Ishikawa (cell line): ENCODE data around the gene NF2.

Experiments used
- CEBPB ChIP-seq: IDR thresholded peaks from 2 replicates; pipeline ENCODE4 v1.6.1; 2012
- CREB1 ChIP-seq: IDR thresholded peaks from 2 replicates; pipeline ENCODE4 v1.6.1; 2012; ENCODE audit warnings: low read depth
- EGR1 ChIP-seq: IDR thresholded peaks from 2 replicates; pipeline ENCODE4 v1.6.1; 2012
- EP300 ChIP-seq: IDR thresholded peaks from 2 replicates; pipeline ENCODE4 v1.6.1; 2012; ENCODE audit warnings: borderline replicate concordance
- FOXM1 ChIP-seq: IDR thresholded peaks from 2 replicates; pipeline ENCODE4 v1.6.1; 2012; ENCODE audit warnings: low read depth, borderline replicate concordance
- NFIC ChIP-seq: IDR thresholded peaks from 2 replicates; pipeline ENCODE4 v1.6.1; 2012
- RAD21 ChIP-seq: IDR thresholded peaks from 2 replicates; pipeline ENCODE4 v1.6.1; 2012; ENCODE audit warnings: low read depth
- REST ChIP-seq: IDR thresholded peaks from 2 replicates; pipeline ENCODE4 v1.6.1; 2012; ENCODE audit warnings: low read depth, mild to moderate bottlenecking
- TAF1 ChIP-seq: IDR thresholded peaks from 2 replicates; pipeline ENCODE4 v1.6.1; 2012; ENCODE audit warnings: low read depth, mild to moderate bottlenecking
- TCF12 ChIP-seq: IDR thresholded peaks from 2 replicates; pipeline ENCODE4 v1.6.1; 2012; ENCODE audit warnings: low read depth
- TEAD4 ChIP-seq: IDR thresholded peaks from 2 replicates; pipeline ENCODE4 v1.6.1; 2012
- YY1 ChIP-seq: IDR thresholded peaks from 2 replicates; pipeline ENCODE4 v1.6.1; 2012; ENCODE audit warnings: low read depth
- ZBTB7A ChIP-seq: IDR thresholded peaks from 2 replicates; pipeline ENCODE4 v1.6.1; 2012; ENCODE audit warnings: low read depth
- TF ChIP-seq, protein P1 (sequence below): IDR thresholded peaks from 2 replicates; pipeline ENCODE4 v1.6.1; 2012
- TF ChIP-seq, protein P2 (sequence below): IDR thresholded peaks from 2 replicates; pipeline ENCODE4 v1.6.1; 2012

NF2 gene

DNA sequence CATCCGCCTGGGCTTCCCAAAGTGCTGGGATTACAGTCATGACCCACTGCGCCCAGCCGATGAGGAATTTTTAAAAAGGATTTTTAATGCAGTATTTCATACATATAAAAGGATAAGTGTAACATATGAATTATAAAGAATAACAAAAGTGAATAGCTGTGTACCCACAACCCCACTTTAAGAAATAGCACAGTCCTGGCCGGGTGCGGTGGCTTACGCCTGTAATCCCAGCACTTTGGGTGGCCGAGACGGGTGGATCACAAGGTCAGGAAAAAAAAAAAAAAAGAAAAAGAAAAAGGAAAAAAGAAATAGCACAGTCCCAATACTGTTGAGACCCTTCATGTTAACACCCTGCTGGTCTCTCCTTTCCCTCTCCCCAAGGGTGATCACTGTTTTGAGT, 62.1 kb downstream of the NF2 start:
- TF ChIP-seq, protein P1, sequence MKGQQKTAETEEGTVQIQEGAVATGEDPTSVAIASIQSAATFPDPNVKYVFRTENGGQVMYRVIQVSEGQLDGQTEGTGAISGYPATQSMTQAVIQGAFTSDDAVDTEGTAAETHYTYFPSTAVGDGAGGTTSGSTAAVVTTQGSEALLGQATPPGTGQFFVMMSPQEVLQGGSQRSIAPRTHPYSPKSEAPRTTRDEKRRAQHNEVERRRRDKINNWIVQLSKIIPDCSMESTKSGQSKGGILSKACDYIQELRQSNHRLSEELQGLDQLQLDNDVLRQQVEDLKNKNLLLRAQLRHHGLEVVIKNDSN, result no peak
- TF ChIP-seq ZBTB7A (no peak), RAD21 (no peak), TAF1 (no peak), REST (no peak), TCF12 (no peak), FOXM1 (no peak), NFIC (no peak), EP300 (no peak)
- TF ChIP-seq, protein P2, sequence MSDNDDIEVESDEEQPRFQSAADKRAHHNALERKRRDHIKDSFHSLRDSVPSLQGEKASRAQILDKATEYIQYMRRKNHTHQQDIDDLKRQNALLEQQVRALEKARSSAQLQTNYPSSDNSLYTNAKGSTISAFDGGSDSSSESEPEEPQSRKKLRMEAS, result no peak

- TF ChIP-seq, protein P1, result no peak
- TF ChIP-seq CREB1, result no peak
- TF ChIP-seq TAF1, result no peak
- TF ChIP-seq, protein P2, result no peak
- TF ChIP-seq RAD21, result no peak
- TF ChIP-seq EGR1, result no peak
- no peak for TF ChIP-seq CEBPB
- TF ChIP-seq TEAD4, result no peak
- no peak for TF ChIP-seq EP300
- no peak for TF ChIP-seq NFIC
- TF ChIP-seq YY1, result no peak
- TF ChIP-seq FOXM1, result no peak
- TF ChIP-seq TCF12, result no peak
- TF ChIP-seq REST, result no peak
These were observed 65.2 kb downstream of the NF2 start for GRCh38 chr22:29668673-29669072.

DNA sequence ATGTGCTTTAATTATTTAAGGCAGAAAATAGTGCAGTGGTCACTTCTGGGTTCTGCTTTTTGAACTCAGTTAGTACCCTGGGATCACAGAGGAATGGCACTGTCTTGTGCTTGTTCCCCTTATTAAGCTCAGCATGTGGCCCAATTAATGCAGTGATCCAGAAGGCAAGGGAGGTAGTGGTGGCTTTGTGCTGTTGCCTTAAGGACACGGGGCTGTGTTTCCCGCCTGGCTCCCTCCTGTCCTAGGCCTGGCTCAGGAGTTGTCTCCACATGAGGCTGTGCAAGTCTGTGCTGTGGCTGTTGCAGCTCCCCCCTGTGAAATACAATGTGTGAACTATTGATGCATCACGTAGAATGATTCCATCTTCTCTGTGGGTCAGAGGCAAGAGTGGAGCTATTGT, 67.2 kb downstream of the NF2 start:
- TF ChIP-seq RAD21 (no peak), FOXM1 (no peak), EP300 (peak; percentile 34; the same call in 1 of the 2 replicates), NFIC (peak; percentile 43; the same call in 1 of the 2 replicates), YY1 (0 out of 2 replicates have a peak, but pooled peaks have one; percentile 11), EGR1 (no peak), TAF1 (no peak), CREB1 (no peak), TCF12 (0 out of 2 replicates have a peak, but pooled peaks have one; percentile 32), REST (no peak), ZBTB7A (no peak)
- TF ChIP-seq, protein P2, result peak; percentile 72

- no peak for TF ChIP-seq CEBPB
- no peak for TF ChIP-seq FOXM1
These were observed 70.1 kb downstream of the NF2 start for GRCh38 chr22:29673361-29674066.
